GM12878 (cell line): ENCODE results near the gene TDRD3. TPM values are rescaled to one million over a fixed set of nuclear protein-coding genes. Genes with fewer than 3 reads are reported as not detected.

Experiments used
- ATAC-seq: fragments of 200-7000 bp; cut with Tn5 transposase; 3 replicates; pipeline ENCODE4 v1.9.1; 2020; ENCODE audit warnings: mild to moderate bottlenecking, moderate library complexity
- BruUV-seq: library from RNA; stranded (reverse); fragments of 400-500 nt; replicated peaks from 2 replicates; lab custom pipeline; 2021; lab: Mats Ljungman, UMichigan
- CTCF ChIA-PET: fragments of 300-600 bp; sonication (Branson Sonifier 250); formaldehyde crosslinking; extraction: SDS; loops from one replicate; lab custom pipeline; 2021; ENCODE audit warnings: inconsistent platforms; lab: Yijun Ruan, JAX
- POLR2A ChIA-PET: fragments of 350-600 bp; formaldehyde crosslinking; extraction: SDS; loops from one replicate; lab custom pipeline; 2021; ENCODE audit warnings: inconsistent platforms; lab: Charles Lee
- RAD21 ChIA-PET: fragments of 300-600 bp; sonication (Branson Sonifier 250); formaldehyde crosslinking; loops from one replicate; lab custom pipeline; 2023; ENCODE audit warnings: antibody characterized with exemption; ENCODE audit not compliant: unreplicated experiment; lab: Charles Lee
- SMC1A ChIA-PET: fragments of 300-600 bp; sonication (Branson Sonifier 250); formaldehyde crosslinking; loops from one replicate; lab custom pipeline; 2023; ENCODE audit not compliant: unreplicated experiment, uncharacterized antibody; lab: Charles Lee
- DNase-seq: peaks from one replicate; pipeline ENCODE4 v3.0.0-alpha.2; 2011; ENCODE audit warnings: low read depth, low spot score
- FAIRE-seq: peaks from 3 replicates; lab custom pipeline; 2011; peaks lifted over from hg19 to GRCh38; lab: Jason Lieb, UNC
- H2AFZ ChIP-seq: 2 replicates; pipeline ENCODE4 v1.6.0; 2011; ENCODE audit warnings: low read depth, low read length, control low read depth; ENCODE audit not compliant: control insufficient read depth
- H3K27ac ChIP-seq: 2 replicates; pipeline ENCODE4 v1.5.1; 2011; ENCODE audit warnings: control low read depth; ENCODE audit not compliant: control insufficient read depth, insufficient read depth
- H3K27me3 ChIP-seq, 2 experiments: replicated peaks in 1 of 2; 2 replicates each; pipeline versions ENCODE4 v1.6.0 to v1.6.1; 2011; ENCODE audit warnings: low read length in 1 of 2; ENCODE audit not compliant: control insufficient read depth in 2 of 2, insufficient read depth in 2 of 2
- H3K36me3 ChIP-seq, 2 experiments: 2 replicates each; pipeline ENCODE4 v1.5.1; 2011; ENCODE audit warnings: low read length in 1 of 2; ENCODE audit not compliant: control insufficient read depth in 2 of 2, insufficient read depth in 2 of 2
- H3K4me1 ChIP-seq: 2 replicates; pipeline ENCODE4 v1.6.1; 2011; ENCODE audit warnings: mild to moderate bottlenecking, low read length, moderate library complexity, mixed read lengths; ENCODE audit not compliant: control insufficient read depth, insufficient read depth
- H3K4me2 ChIP-seq: 2 replicates; pipeline ENCODE4 v1.6.0; 2011; ENCODE audit warnings: control low read depth; ENCODE audit not compliant: control insufficient read depth, insufficient read depth
- H3K4me3 ChIP-seq: fragments of 200-600 bp; sonication (generic); 2 replicates; pipeline ENCODE4 v1.5.1; 2016
- H3K79me2 ChIP-seq: 2 replicates; pipeline ENCODE4 v1.6.0; 2011; ENCODE audit warnings: low read length; ENCODE audit not compliant: control insufficient read depth, insufficient read depth
- H3K9ac ChIP-seq: 2 replicates; pipeline ENCODE4 v1.8.0; 2011; ENCODE audit warnings: low read length, control low read depth, mixed read lengths; ENCODE audit not compliant: control insufficient read depth, insufficient read depth
- H3K9me3 ChIP-seq: replicated peaks from 3 replicates; pipeline ENCODE4 v1.5.1; 2011; ENCODE audit warnings: mild to moderate bottlenecking, low read length; ENCODE audit not compliant: control insufficient read depth, insufficient read depth
- H4K20me1 ChIP-seq: 2 replicates; pipeline ENCODE4 v1.6.0; 2011; ENCODE audit not compliant: control insufficient read depth, insufficient read depth
- BMI1 ChIP-seq: fragments of 450-650 bp; IDR thresholded peaks from 2 replicates; pipeline ENCODE4 v1.6.1; 2016; ENCODE audit warnings: mild to moderate bottlenecking, moderate library complexity, borderline replicate concordance
- ELK1 ChIP-seq: IDR thresholded peaks from 2 replicates; pipeline ENCODE4 v1.6.1; 2012; ENCODE audit warnings: low read depth, low read length, improper control_type of control experiment
- FOXK2 ChIP-seq: fragments of 450-650 bp; IDR thresholded peaks from 2 replicates; pipeline ENCODE4 v1.6.1; 2017; ENCODE audit warnings: mild to moderate bottlenecking, moderate library complexity
- HDAC6 ChIP-seq: fragments of 200-600 bp; sonication (generic); IDR thresholded peaks from one replicate; pipeline ENCODE4 v1.8.0; 2017; ENCODE audit warnings: antibody characterized with exemption; ENCODE audit not compliant: unreplicated experiment
- IRF3 ChIP-seq: fragments of 450-650 bp; IDR thresholded peaks from 2 replicates; pipeline ENCODE4 v1.6.1; 2014; ENCODE audit warnings: mild to moderate bottlenecking
- KDM1A ChIP-seq: fragments of 200-600 bp; sonication (generic); IDR thresholded peaks from 2 replicates; pipeline ENCODE4 v1.6.1; 2016; ENCODE audit warnings: borderline replicate concordance
- MLLT1 ChIP-seq: fragments of 450-650 bp; IDR thresholded peaks from 2 replicates; pipeline ENCODE4 v1.6.1; 2016; ENCODE audit warnings: mild to moderate bottlenecking
- MYC ChIP-seq: IDR thresholded peaks from 2 replicates; pipeline ENCODE4 v1.6.1; 2011; ENCODE audit warnings: mild to moderate bottlenecking, low read length, moderate library complexity, inconsistent platforms; ENCODE audit not compliant: insufficient read depth, insufficient replicate concordance, insufficient read length, severe bottlenecking
- NFYA ChIP-seq: IDR thresholded peaks from 2 replicates; pipeline ENCODE4 v1.6.1; 2011; ENCODE audit warnings: low read depth, mild to moderate bottlenecking, low read length, improper control_type of control experiment, borderline replicate concordance
- PAX8 ChIP-seq: fragments of 450-650 bp; IDR thresholded peaks from 2 replicates; pipeline ENCODE4 v1.6.1; 2017; ENCODE audit warnings: mild to moderate bottlenecking, moderate library complexity
- PKNOX1 ChIP-seq: fragments of 450-650 bp; IDR thresholded peaks from 2 replicates; pipeline ENCODE4 v1.6.1; 2016; ENCODE audit warnings: mild to moderate bottlenecking
- POLR2AphosphoS5 ChIP-seq: IDR thresholded peaks from 2 replicates; pipeline ENCODE4 v1.6.1; 2011; ENCODE audit warnings: mild to moderate bottlenecking, low read length, inconsistent platforms
- SKIL ChIP-seq: fragments of 450-650 bp; IDR thresholded peaks from 2 replicates; pipeline ENCODE4 v1.6.1; 2017; ENCODE audit warnings: mild to moderate bottlenecking, low read depth, inconsistent platforms; ENCODE audit not compliant: poor library complexity, severe bottlenecking
- ZBTB33 ChIP-seq: fragments of 450-650 bp; IDR thresholded peaks from 2 replicates; pipeline ENCODE4 v1.6.1; 2017; ENCODE audit warnings: mild to moderate bottlenecking
- ZNF207 ChIP-seq: fragments of 450-650 bp; IDR thresholded peaks from 2 replicates; pipeline ENCODE4 v1.6.1; 2014; ENCODE audit warnings: antibody characterized with exemption, mild to moderate bottlenecking, borderline replicate concordance
- WGBS: methylation state at CpG from one replicate; pipeline ENCODE4 v1.1.6; 2016; ENCODE audit warnings: low lambda C conversion rate; ENCODE audit not compliant: insufficient replicate concordance, insufficient coverage; ENCODE audit errors: missing lambda C conversion rate; 5-methylcytosine and 5-hydroxymethylcytosine counted together
- in situ Hi-C: fragments of 300-500 bp; cut with MboI; formaldehyde crosslinking; loops from 9 replicates; pipeline ENCODE4 v1.14.3; 2018; ENCODE audit warnings: mixed read lengths
- intact Hi-C: fragments of 100-400 bp; cut with micrococcal nuclease; formaldehyde crosslinking; loops from one replicate; pipeline ENCODE4 v1.14.2; 2022; ENCODE audit not compliant: unreplicated experiment
- polyA plus RNA-seq, 11 experiments: library from polyadenylated mRNA; depleted of rRNA in 4 of 11; unstranded in 6 of 11; stranded (reverse) in 5 of 11; fragments of >200 nt; fragmentation: Nextera tagmentation in 4 of 11; fragmentation: Illumina TruSeq in 1 of 11; extraction: Ambion mirVana in 4 of 11; extraction: Trizol in 1 of 11; gene quantifications; 1 replicate in 1 of 11; 2 replicates in 10 of 11; pipeline versions ENCODE4 v1.2.1 to v1.2.3, GENCODE V29; 2011 to 2016; ENCODE audit warnings: inconsistent platforms in 2 of 11, missing spikeins in 2 of 11, low read depth in 1 of 11
- total RNA-seq, 4 experiments: library from RNA; depleted of rRNA in 3 of 4; stranded (reverse); fragments of >200 nt in 3 of 4; fragmentation: Illumina TruSeq in 1 of 4; extraction: Trizol in 1 of 4; gene quantifications; 2 replicates each; pipeline versions ENCODE4 v1.2.1 to v1.2.3, GENCODE V29; 2013 to 2021

The TDRD3 gene
- total and polyA plus RNA-seq, 10 of the 15 experiments (the other 5 are each of a cell fraction or from before 2014, with no cell fraction given) = 8.4 to 27.9 (median 15.8) TPM

- DNase-seq = no peak
- CTCF ChIA-PET = interaction anchor here (0.8 to 1.9 kb wide), 2 partner anchors 16 to 21 kb away, joined by 3 to 7 read pairs; no protein-coding TSS in a partner anchor
- Histone ChIP-seq H3K79me2 (peaks cover 14% of the 10 kb centered on the region), H3K27me3 (no peaks in the 10 kb centered on the region), H3K27ac (no peak overlapping the region), H3K9me3 (no peaks in the 10 kb centered on the region; the same call in 2 of the 3 replicates), H3K36me3 (no peaks in the 10 kb centered on the region), H3K4me1 (no peaks in the 10 kb centered on the region), H3K4me2 (no peak overlapping the region), H4K20me1 (no peaks in the 10 kb centered on the region), H2AFZ (no peak overlapping the region), H3K4me3 (no peak overlapping the region), H3K9ac (no peak overlapping the region)
- POLR2A ChIA-PET = interaction anchor here (0.9 kb wide), 1 partner anchor 10 kb away, joined by 3 read pairs; no protein-coding TSS in a partner anchor
- no TSS peak for BruUV-seq
- FAIRE-seq = peak; percentile 27
- ATAC-seq = peak; percentile 63
- WGBS = 66% methylated on average over 3 of the region's 3 CpGs
- SMC1A ChIA-PET = interaction anchor here (3.4 to 4.5 kb wide), 2 partner anchors 12 to 19 kb away, joined by 12 to 55 read pairs; no protein-coding TSS in a partner anchor
- RAD21 ChIA-PET = interaction anchor here (1.7 to 4.6 kb wide), 3 partner anchors 11 to 19 kb away, joined by 5 to 29 read pairs (median 25); no protein-coding TSS in a partner anchor
- in situ Hi-C loops (no loop called here), intact Hi-C loops (no loop called here)
- TF ChIP-seq ZBTB33 = no peak
- no peak for TF ChIP-seq MYC
- TF ChIP-seq SKIL = no peak
- no peak for TF ChIP-seq PKNOX1
- no peak for TF ChIP-seq KDM1A
- no peak for TF ChIP-seq IRF3
- no peak for TF ChIP-seq FOXK2
- TF ChIP-seq NFYA = no peak
- no peak for TF ChIP-seq HDAC6
- no peak for TF ChIP-seq ELK1
- TF ChIP-seq ZNF207 = no peak
- no peak for TF ChIP-seq POLR2AphosphoS5
- TF ChIP-seq MLLT1 = no peak
- no peak for TF ChIP-seq PAX8
- no peak for TF ChIP-seq BMI1
Measured at GRCh38 chr13:60410299-60410698, 13.3 kb downstream of the TDRD3 start.
